HEK293 (cell line): Measurements from ENCODE around the gene HIPK1.

ENCODE experiments used
- CTCF ChIA-PET: fragments of 350-600 bp; formaldehyde crosslinking; extraction: SDS; loops from one replicate; lab custom pipeline; 2021; ENCODE audit warnings: antibody characterized with exemption; lab: Yijun Ruan, JAX
- POLR2A ChIA-PET: fragments of 300-600 bp; formaldehyde crosslinking; extraction: SDS; loops from one replicate; lab custom pipeline; 2020; ENCODE audit warnings: antibody characterized with exemption, inconsistent platforms; lab: Yijun Ruan, JAX
- H3K27ac ChIP-seq: fragments of 200-500 bp; sonication (Bioruptor generic); 2 replicates; pipeline ENCODE4 v1.5.1; 2014; ENCODE audit warnings: low read depth, low read length, control low read depth, inconsistent platforms; ENCODE audit errors: extremely low read depth
- H3K36me3 ChIP-seq, 2 experiments: fragments of 200-500 bp in 1 of 2; sonication (Bioruptor generic) in 1 of 2; 1 replicate in 1 of 2; 2 replicates in 1 of 2; pipeline ENCODE4 v1.5.1; 2014 to 2017; ENCODE audit warnings: inconsistent platforms in 2 of 2, low read length in 2 of 2; ENCODE audit not compliant: control insufficient read depth in 2 of 2, insufficient read depth in 1 of 2
- H3K4me1 ChIP-seq: fragments of 200-500 bp; sonication (Bioruptor generic); 2 replicates; pipeline ENCODE4 v1.5.1; 2014; ENCODE audit warnings: mild to moderate bottlenecking, low read length, inconsistent platforms; ENCODE audit not compliant: control insufficient read depth, insufficient read depth
- H3K4me3 ChIP-seq: 2 replicates; pipeline ENCODE4 v1.5.1; 2011; ENCODE audit warnings: low read depth, mild to moderate bottlenecking, control low read depth, low read length, moderate library complexity
- H3K9me3 ChIP-seq: fragments of 200-500 bp; sonication (Bioruptor generic); 2 replicates; pipeline ENCODE4 v1.5.1; 2014; ENCODE audit warnings: low read depth, low read length, inconsistent platforms; ENCODE audit not compliant: control insufficient read depth, insufficient read depth
- EGR2 ChIP-seq: fragments of 450-650 bp; formaldehyde crosslinking; IDR thresholded peaks from 2 replicates; pipeline ENCODE4 v1.5.1; 2016; ENCODE audit warnings: low read depth, missing biosample characterization, missing genetic modification characterization
- ZBTB1 ChIP-seq: fragments of 450-650 bp; formaldehyde crosslinking; IDR thresholded peaks from 2 replicates; pipeline ENCODE4 v1.5.1; 2016; ENCODE audit warnings: missing biosample characterization, missing genetic modification characterization
- ZBTB48 ChIP-seq: fragments of 450-650 bp; formaldehyde crosslinking; IDR thresholded peaks from 2 replicates; pipeline ENCODE4 v1.5.1; 2016; ENCODE audit warnings: missing biosample characterization, missing genetic modification characterization
- ZBTB8A ChIP-seq: fragments of 450-650 bp; formaldehyde crosslinking; IDR thresholded peaks from 2 replicates; pipeline ENCODE4 v1.5.1; 2016; ENCODE audit warnings: missing biosample characterization, missing genetic modification characterization
- ZFP37 ChIP-seq: fragments of 450-650 bp; formaldehyde crosslinking; IDR thresholded peaks from 2 replicates; pipeline ENCODE4 v1.5.1; 2016; ENCODE audit warnings: missing biosample characterization, missing genetic modification characterization
- ZNF112 ChIP-seq: fragments of 450-650 bp; formaldehyde crosslinking; IDR thresholded peaks from 2 replicates; pipeline ENCODE4 v1.5.0; 2017; ENCODE audit warnings: missing biosample characterization, missing genetic modification characterization
- ZNF121 ChIP-seq: fragments of 450-650 bp; formaldehyde crosslinking; IDR thresholded peaks from 2 replicates; pipeline ENCODE4 v1.5.1; 2016; ENCODE audit warnings: missing biosample characterization, missing genetic modification characterization
- ZNF146 ChIP-seq: fragments of 450-650 bp; formaldehyde crosslinking; IDR thresholded peaks from 2 replicates; pipeline ENCODE4 v1.5.1; 2016; ENCODE audit warnings: missing biosample characterization, missing genetic modification characterization
- ZNF174 ChIP-seq: fragments of 450-650 bp; formaldehyde crosslinking; IDR thresholded peaks from 2 replicates; pipeline ENCODE4 v1.5.0; 2017; ENCODE audit warnings: missing biosample characterization, mild to moderate bottlenecking, missing genetic modification characterization
- ZNF248 ChIP-seq: fragments of 450-650 bp; formaldehyde crosslinking; IDR thresholded peaks from 2 replicates; pipeline ENCODE4 v1.5.1; 2017; ENCODE audit warnings: missing biosample characterization, missing genetic modification characterization
- ZNF341 ChIP-seq: fragments of 450-650 bp; formaldehyde crosslinking; IDR thresholded peaks from 2 replicates; pipeline ENCODE4; 2016; ENCODE audit warnings: low read depth, missing biosample characterization, missing genetic modification characterization
- ZNF514 ChIP-seq: fragments of 450-650 bp; formaldehyde crosslinking; IDR thresholded peaks from 2 replicates; pipeline ENCODE4 v1.5.1; 2016; ENCODE audit warnings: missing biosample characterization, missing genetic modification characterization
- ZNF549 ChIP-seq: fragments of 450-650 bp; IDR thresholded peaks from 2 replicates; pipeline ENCODE4 v1.5.1; 2018; ENCODE audit warnings: missing biosample characterization, missing genetic modification characterization, mild to moderate bottlenecking, inconsistent platforms, moderate library complexity
- ZNF600 ChIP-seq: fragments of 450-650 bp; formaldehyde crosslinking; IDR thresholded peaks from 2 replicates; pipeline ENCODE4 v1.5.1; 2016; ENCODE audit warnings: missing biosample characterization, missing genetic modification characterization
- ZNF626 ChIP-seq: fragments of 450-650 bp; sonication (Bioruptor Pico); formaldehyde crosslinking; IDR thresholded peaks from 2 replicates; pipeline ENCODE4 v1.5.1; 2018; ENCODE audit warnings: missing biosample characterization, missing genetic modification characterization, inconsistent platforms
- ZNF654 ChIP-seq: fragments of 450-650 bp; formaldehyde crosslinking; IDR thresholded peaks from 2 replicates; pipeline ENCODE4 v1.5.1; 2016; ENCODE audit warnings: low read depth, missing biosample characterization, missing genetic modification characterization
- ZNF658 ChIP-seq: fragments of 450-650 bp; formaldehyde crosslinking; IDR thresholded peaks from 2 replicates; pipeline ENCODE4; 2016; ENCODE audit warnings: missing biosample characterization, missing genetic modification characterization
- ZSCAN23 ChIP-seq: fragments of 450-650 bp; formaldehyde crosslinking; IDR thresholded peaks from 2 replicates; pipeline ENCODE4 v1.5.1; 2016; ENCODE audit warnings: missing biosample characterization, missing genetic modification characterization
- TF ChIP-seq, protein P1 (sequence below): fragments of 450-650 bp; formaldehyde crosslinking; IDR thresholded peaks from 2 replicates; pipeline ENCODE4 v1.5.1; 2016; ENCODE audit warnings: missing biosample characterization, missing genetic modification characterization

The HIPK1 gene

GRCh38 chr1:113937146-113937545 lies 8.0 kb downstream of the HIPK1 start:
- Histone ChIP-seq H3K4me3 (no peak overlapping the region), H3K36me3 (peaks cover 3 to 17% of the 10 kb centered on the region in 2 experiments; a peak in 2 of 3 replicates), H3K9me3 (no peaks in the 10 kb centered on the region), H3K27ac (no peak overlapping the region), H3K4me1 (peaks cover 1% of the 10 kb centered on the region)
- TF ChIP-seq ZBTB1 (no peak), ZFP37 (no peak), ZNF626 (no peak), ZNF658 (tag by site-specific recombination) (no peak), ZBTB8A (tag by site-specific recombination) (no peak)
- POLR2A ChIA-PET, result interaction anchor here (0.7 kb wide), 1 partner anchor 8 kb away, joined by 5 read pairs; the partner anchor contains the start of gene HIPK1
- CTCF ChIA-PET, result no interaction called here

GRCh38 chr1:113938192-113938591 lies 9.1 kb downstream of the HIPK1 start:
- ChIA-PET POLR2A (interaction anchor here (0.7 kb wide), 3 partner anchors 9 to 866 kb away, joined by 3 to 5 read pairs (median 4); partner anchors contain the start of gene HIPK1), CTCF (interaction anchor here (0.6 to 0.7 kb wide), 2 partner anchors 124 to 1104 kb away, joined by 3 to 4 read pairs; no protein-coding TSS in a partner anchor)

GRCh38 chr1:113940365-113941244 lies 11.5 kb downstream of the HIPK1 start:
- no peaks in the 10 kb centered on the region for H3K4me1 ChIP-seq
- no peaks in the 10 kb centered on the region for H3K9me3 ChIP-seq
- 0 out of 2 replicates have a peak, but pooled peaks have one; percentile 34 for TF ChIP-seq ZNF600 (tag by site-specific recombination)
- no peak for TF ChIP-seq ZNF146 (tag by site-specific recombination)
- peak; percentile 86 for TF ChIP-seq ZNF341 (tag by site-specific recombination)
- TF ChIP-seq, protein P1, sequence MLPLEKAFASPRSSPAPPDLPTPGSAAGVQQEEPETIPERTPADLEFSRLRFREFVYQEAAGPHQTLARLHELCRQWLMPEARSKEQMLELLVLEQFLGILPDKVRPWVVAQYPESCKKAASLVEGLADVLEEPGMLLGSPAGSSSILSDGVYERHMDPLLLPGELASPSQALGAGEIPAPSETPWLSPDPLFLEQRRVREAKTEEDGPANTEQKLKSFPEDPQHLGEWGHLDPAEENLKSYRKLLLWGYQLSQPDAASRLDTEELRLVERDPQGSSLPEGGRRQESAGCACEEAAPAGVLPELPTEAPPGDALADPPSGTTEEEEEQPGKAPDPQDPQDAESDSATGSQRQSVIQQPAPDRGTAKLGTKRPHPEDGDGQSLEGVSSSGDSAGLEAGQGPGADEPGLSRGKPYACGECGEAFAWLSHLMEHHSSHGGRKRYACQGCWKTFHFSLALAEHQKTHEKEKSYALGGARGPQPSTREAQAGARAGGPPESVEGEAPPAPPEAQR (tag by site-specific recombination), result no peak
- peaks cover 18 to 33% of the 10 kb centered on the region in 2 experiments for H3K36me3 ChIP-seq
- ChIA-PET CTCF (interaction anchor here (1.0 kb wide), 1 partner anchor 342 kb away, joined by 4 read pairs; no protein-coding TSS in a partner anchor), POLR2A (no interaction called here)
- no peak overlapping the region for H3K27ac ChIP-seq
- H3K4me3 ChIP-seq, result no peak overlapping the region

More at GRCh38 chr1:113938192-113938591, 9.1 kb downstream of the HIPK1 start:
- H3K4me1 ChIP-seq, result no peaks in the 10 kb centered on the region; the same call in 1 of the 2 replicates
- no peaks in the 10 kb centered on the region for H3K9me3 ChIP-seq
- no peak overlapping the region for H3K27ac ChIP-seq
- TF ChIP-seq ZNF549 (tag by site-specific recombination), result no peak
- no peak for TF ChIP-seq ZSCAN23 (tag by site-specific recombination)
- no peak for TF ChIP-seq ZNF654
- TF ChIP-seq ZNF112 (tag by site-specific recombination), result no peak
- no peak for TF ChIP-seq ZNF121 (tag by site-specific recombination)
- TF ChIP-seq ZBTB48 (tag by site-specific recombination), result no peak
- TF ChIP-seq EGR2, result no peak
- TF ChIP-seq ZNF174, result no peak
- TF ChIP-seq ZNF248, result no peak
- no peak for TF ChIP-seq ZNF514 (tag by site-specific recombination)
- H3K4me3 ChIP-seq, result no peak overlapping the region
- peaks cover 11 to 24% of the 10 kb centered on the region in 2 experiments for H3K36me3 ChIP-seq
